GM12878 (cell line): ENCODE results near the gene MOB2. TPM values are rescaled to one million over a fixed set of nuclear protein-coding genes. Genes with fewer than 3 reads are reported as not detected.

Source experiments
- ATAC-seq: fragments of 200-7000 bp; cut with Tn5 transposase; 3 replicates; pipeline ENCODE4 v1.9.1; 2020; ENCODE audit warnings: mild to moderate bottlenecking, moderate library complexity
- BruUV-seq: library from RNA; stranded (reverse); fragments of 400-500 nt; replicated peaks from 2 replicates; lab custom pipeline; 2021; lab: Mats Ljungman, UMichigan
- CTCF ChIA-PET: fragments of 300-600 bp; sonication (Branson Sonifier 250); formaldehyde crosslinking; extraction: SDS; loops from one replicate; lab custom pipeline; 2021; ENCODE audit warnings: inconsistent platforms; lab: Yijun Ruan, JAX
- POLR2A ChIA-PET: fragments of 350-600 bp; formaldehyde crosslinking; extraction: SDS; loops from one replicate; lab custom pipeline; 2021; ENCODE audit warnings: inconsistent platforms; lab: Charles Lee
- RAD21 ChIA-PET: fragments of 300-600 bp; sonication (Branson Sonifier 250); formaldehyde crosslinking; loops from one replicate; lab custom pipeline; 2023; ENCODE audit warnings: antibody characterized with exemption; ENCODE audit not compliant: unreplicated experiment; lab: Charles Lee
- SMC1A ChIA-PET: fragments of 300-600 bp; sonication (Branson Sonifier 250); formaldehyde crosslinking; loops from one replicate; lab custom pipeline; 2023; ENCODE audit not compliant: unreplicated experiment, uncharacterized antibody; lab: Charles Lee
- DNase-seq: peaks from one replicate; pipeline ENCODE4 v3.0.0-alpha.2; 2011; ENCODE audit warnings: low read depth, low spot score
- FAIRE-seq: peaks from 3 replicates; lab custom pipeline; 2011; peaks lifted over from hg19 to GRCh38; lab: Jason Lieb, UNC
- H2AFZ ChIP-seq: 2 replicates; pipeline ENCODE4 v1.6.0; 2011; ENCODE audit warnings: low read depth, low read length, control low read depth; ENCODE audit not compliant: control insufficient read depth
- H3K27ac ChIP-seq: 2 replicates; pipeline ENCODE4 v1.5.1; 2011; ENCODE audit warnings: control low read depth; ENCODE audit not compliant: control insufficient read depth, insufficient read depth
- H3K27me3 ChIP-seq, 2 experiments: replicated peaks in 1 of 2; 2 replicates each; pipeline versions ENCODE4 v1.6.0 to v1.6.1; 2011; ENCODE audit warnings: low read length in 1 of 2; ENCODE audit not compliant: control insufficient read depth in 2 of 2, insufficient read depth in 2 of 2
- H3K36me3 ChIP-seq, 2 experiments: 2 replicates each; pipeline ENCODE4 v1.5.1; 2011; ENCODE audit warnings: low read length in 1 of 2; ENCODE audit not compliant: control insufficient read depth in 2 of 2, insufficient read depth in 2 of 2
- H3K4me1 ChIP-seq: 2 replicates; pipeline ENCODE4 v1.6.1; 2011; ENCODE audit warnings: mild to moderate bottlenecking, low read length, moderate library complexity, mixed read lengths; ENCODE audit not compliant: control insufficient read depth, insufficient read depth
- H3K4me2 ChIP-seq: 2 replicates; pipeline ENCODE4 v1.6.0; 2011; ENCODE audit warnings: control low read depth; ENCODE audit not compliant: control insufficient read depth, insufficient read depth
- H3K4me3 ChIP-seq: fragments of 200-600 bp; sonication (generic); 2 replicates; pipeline ENCODE4 v1.5.1; 2016
- H3K79me2 ChIP-seq: 2 replicates; pipeline ENCODE4 v1.6.0; 2011; ENCODE audit warnings: low read length; ENCODE audit not compliant: control insufficient read depth, insufficient read depth
- H3K9ac ChIP-seq: 2 replicates; pipeline ENCODE4 v1.8.0; 2011; ENCODE audit warnings: low read length, control low read depth, mixed read lengths; ENCODE audit not compliant: control insufficient read depth, insufficient read depth
- H3K9me3 ChIP-seq: replicated peaks from 3 replicates; pipeline ENCODE4 v1.5.1; 2011; ENCODE audit warnings: mild to moderate bottlenecking, low read length; ENCODE audit not compliant: control insufficient read depth, insufficient read depth
- H4K20me1 ChIP-seq: 2 replicates; pipeline ENCODE4 v1.6.0; 2011; ENCODE audit not compliant: control insufficient read depth, insufficient read depth
- BMI1 ChIP-seq: fragments of 450-650 bp; IDR thresholded peaks from 2 replicates; pipeline ENCODE4 v1.6.1; 2016; ENCODE audit warnings: mild to moderate bottlenecking, moderate library complexity, borderline replicate concordance
- CREM ChIP-seq: IDR thresholded peaks from 2 replicates; pipeline ENCODE4 v1.6.1; 2014; ENCODE audit warnings: antibody characterized with exemption, low read depth
- ESRRA ChIP-seq: IDR thresholded peaks from 2 replicates; pipeline ENCODE4 v1.6.1; 2012; ENCODE audit warnings: mild to moderate bottlenecking, low read length, improper control_type of control experiment
- HDAC6 ChIP-seq: fragments of 200-600 bp; sonication (generic); IDR thresholded peaks from one replicate; pipeline ENCODE4 v1.8.0; 2017; ENCODE audit warnings: antibody characterized with exemption; ENCODE audit not compliant: unreplicated experiment
- KLF5 ChIP-seq: fragments of 450-650 bp; IDR thresholded peaks from 2 replicates; pipeline ENCODE4 v1.6.1; 2014; ENCODE audit warnings: mild to moderate bottlenecking; ENCODE audit not compliant: partially characterized antibody
- NBN ChIP-seq: fragments of 450-650 bp; IDR thresholded peaks from 2 replicates; pipeline ENCODE4 v1.6.1; 2016
- NFYB ChIP-seq: IDR thresholded peaks from 2 replicates; pipeline ENCODE4 v1.6.1; 2011; ENCODE audit warnings: low read depth, mild to moderate bottlenecking, low read length, improper control_type of control experiment, moderate library complexity; ENCODE audit not compliant: insufficient read depth
- NR2C2 ChIP-seq: IDR thresholded peaks from 2 replicates; pipeline ENCODE4 v1.6.1; 2011; ENCODE audit warnings: borderline replicate concordance, low read depth; ENCODE audit not compliant: control insufficient read depth, insufficient read length
- NRF1 ChIP-seq: conservative IDR thresholded peaks from 2 replicates; pipeline ENCODE4 v1.6.1; 2011; ENCODE audit warnings: mild to moderate bottlenecking, low read depth, low read length, improper control_type of control experiment
- SIX5 ChIP-seq: IDR thresholded peaks from 2 replicates; pipeline ENCODE4 v1.6.1; 2011; ENCODE audit warnings: mild to moderate bottlenecking, low read depth, low read length, moderate library complexity; ENCODE audit not compliant: severe bottlenecking
- WGBS: methylation state at CpG from one replicate; pipeline ENCODE4 v1.1.6; 2016; ENCODE audit warnings: low lambda C conversion rate; ENCODE audit not compliant: insufficient replicate concordance, insufficient coverage; ENCODE audit errors: missing lambda C conversion rate; 5-methylcytosine and 5-hydroxymethylcytosine counted together
- in situ Hi-C: fragments of 300-500 bp; cut with MboI; formaldehyde crosslinking; loops from 9 replicates; pipeline ENCODE4 v1.14.3; 2018; ENCODE audit warnings: mixed read lengths
- intact Hi-C: fragments of 100-400 bp; cut with micrococcal nuclease; formaldehyde crosslinking; loops from one replicate; pipeline ENCODE4 v1.14.2; 2022; ENCODE audit not compliant: unreplicated experiment
- polyA plus RNA-seq, 11 experiments: library from polyadenylated mRNA; depleted of rRNA in 4 of 11; unstranded in 6 of 11; stranded (reverse) in 5 of 11; fragments of >200 nt; fragmentation: Nextera tagmentation in 4 of 11; fragmentation: Illumina TruSeq in 1 of 11; extraction: Ambion mirVana in 4 of 11; extraction: Trizol in 1 of 11; gene quantifications; 1 replicate in 1 of 11; 2 replicates in 10 of 11; pipeline versions ENCODE4 v1.2.1 to v1.2.3, GENCODE V29; 2011 to 2016; ENCODE audit warnings: inconsistent platforms in 2 of 11, missing spikeins in 2 of 11, low read depth in 1 of 11
- total RNA-seq, 4 experiments: library from RNA; depleted of rRNA in 3 of 4; stranded (reverse); fragments of >200 nt in 3 of 4; fragmentation: Illumina TruSeq in 1 of 4; extraction: Trizol in 1 of 4; gene quantifications; 2 replicates each; pipeline versions ENCODE4 v1.2.1 to v1.2.3, GENCODE V29; 2013 to 2021
- TF ChIP-seq, protein P1 (sequence below): fragments of 450-650 bp; IDR thresholded peaks from 2 replicates; pipeline ENCODE4 v1.6.1; 2017; ENCODE audit warnings: antibody characterized with exemption, mild to moderate bottlenecking, moderate library complexity

MOB2 gene
- total and polyA plus RNA-seq, 10 of the 15 experiments (the other 5 are each of a cell fraction or from before 2014, with no cell fraction given), result 0.10 to 34.6 (median 15.5) TPM

DNA sequence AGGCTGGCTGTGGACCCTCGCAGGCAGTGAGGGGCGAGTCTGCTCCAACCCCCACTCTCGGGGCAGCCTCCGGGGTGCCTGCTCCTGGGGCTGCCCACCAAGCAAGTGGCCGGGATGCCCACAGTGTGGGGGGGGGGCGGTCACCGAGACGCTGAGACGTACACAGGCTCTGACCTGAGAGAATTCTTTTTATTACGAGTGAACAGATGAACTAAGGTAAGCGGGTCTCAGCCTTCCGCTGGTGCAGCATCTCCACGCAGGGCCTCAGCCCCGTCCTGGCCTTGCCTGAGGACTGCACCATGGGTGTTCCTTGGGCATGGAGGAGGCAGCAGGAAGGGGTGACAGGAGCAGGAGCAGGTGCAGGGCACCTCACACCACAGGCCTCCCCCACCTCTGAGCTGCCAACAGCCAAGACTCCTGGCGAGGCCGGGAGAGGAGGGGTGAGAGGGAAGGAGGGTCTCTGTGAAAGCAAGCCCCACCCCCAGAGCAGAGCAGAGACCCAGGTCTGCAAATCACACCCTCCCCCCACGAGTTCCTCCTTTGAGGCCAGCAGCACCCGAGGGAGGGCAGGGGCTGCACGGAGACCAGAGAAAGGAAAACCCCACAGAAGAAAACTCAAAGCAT is 17.2 kb downstream of the MOB2 start:
- in situ Hi-C loops (no loop called here), intact Hi-C loops (no loop called here)
- DNase-seq (no peak), FAIRE-seq (no peak), ATAC-seq (no peak)
- H3K9me3 ChIP-seq, result no peaks in the 10 kb centered on the region; the same call in 2 of the 3 replicates
- H3K4me2 ChIP-seq, result no peak overlapping the region
- H3K4me1 ChIP-seq, result no peaks in the 10 kb centered on the region
- peaks cover 0 to 3% of the 10 kb centered on the region in 2 experiments; a peak in 2 of 4 replicates for H3K36me3 ChIP-seq
- H3K27me3 ChIP-seq, result no peaks in the 10 kb centered on the region
- no peak overlapping the region for H3K27ac ChIP-seq
- ChIA-PET CTCF (no interaction called here), RAD21 (no interaction called here), SMC1A (no interaction called here), POLR2A (no interaction called here)
- no peaks in the 10 kb centered on the region for H3K79me2 ChIP-seq
- no TSS peak for BruUV-seq
- no peak overlapping the region for H3K4me3 ChIP-seq
- 79% methylated on average over 19 of the region's 19 CpGs for WGBS
- H4K20me1 ChIP-seq, result no peaks in the 10 kb centered on the region
- no peak for TF ChIP-seq ESRRA
- no peak for TF ChIP-seq CREM
- no peak overlapping the region for H3K9ac ChIP-seq
- H2AFZ ChIP-seq, result no peak overlapping the region

DNA sequence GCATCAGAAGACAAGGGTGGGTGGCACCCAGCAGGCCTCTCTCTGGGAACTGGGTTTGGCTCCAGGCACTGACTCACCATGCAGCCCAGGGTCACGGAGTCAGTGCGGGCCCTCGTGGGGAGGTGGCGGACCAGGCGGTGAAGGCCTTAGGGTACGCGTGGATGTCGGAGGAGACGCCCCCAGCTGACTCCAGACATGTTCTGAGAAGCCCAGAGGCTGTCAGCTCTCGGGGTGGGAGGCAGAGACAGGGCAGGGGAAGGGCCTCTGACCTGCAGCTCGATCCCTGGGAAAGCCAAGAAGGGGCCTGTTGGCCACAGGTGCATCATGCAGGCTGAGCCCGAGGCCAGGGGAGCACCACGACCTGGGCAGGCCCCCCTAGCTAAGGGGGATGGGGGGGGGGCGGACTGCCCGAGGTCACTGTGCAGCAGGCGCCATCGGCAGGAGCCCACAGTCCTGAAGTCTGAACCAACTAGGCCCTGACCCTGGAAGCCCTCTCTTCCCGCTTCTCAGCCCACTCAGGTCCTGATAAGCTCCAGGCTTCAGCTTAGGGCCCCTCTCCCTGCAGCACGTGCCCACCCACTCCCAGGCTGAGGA is 18.0 kb downstream of the MOB2 start:
- CTCF ChIA-PET, result no interaction called here

More for the DNA sequence above, 18.0 kb downstream of the MOB2 start:
- ChIA-PET SMC1A (no interaction called here), RAD21 (no interaction called here), POLR2A (no interaction called here)
- DNase-seq, result no peak
- in situ Hi-C loops (no loop called here), intact Hi-C loops (no loop called here)
- no peaks in the 10 kb centered on the region for H3K79me2 ChIP-seq
- peaks cover 0 to 3% of the 10 kb centered on the region in 2 experiments; a peak in 2 of 4 replicates for H3K36me3 ChIP-seq
- no peak overlapping the region for H3K9ac ChIP-seq
- H4K20me1 ChIP-seq, result no peaks in the 10 kb centered on the region
- FAIRE-seq, result no peak
- H3K9me3 ChIP-seq, result no peaks in the 10 kb centered on the region; the same call in 2 of the 3 replicates
- no peaks in the 10 kb centered on the region for H3K4me1 ChIP-seq
- H3K4me2 ChIP-seq, result no peak overlapping the region
- no TSS peak for BruUV-seq
- ATAC-seq, result no peak
- no peak overlapping the region for H3K4me3 ChIP-seq
- no peak overlapping the region for H3K27ac ChIP-seq
- no peak for TF ChIP-seq SIX5
- no peak for TF ChIP-seq KLF5
- no peak for TF ChIP-seq NRF1
- no peak for TF ChIP-seq NBN
- TF ChIP-seq HDAC6, result no peak
- no peak for TF ChIP-seq BMI1
- TF ChIP-seq, protein P1, sequence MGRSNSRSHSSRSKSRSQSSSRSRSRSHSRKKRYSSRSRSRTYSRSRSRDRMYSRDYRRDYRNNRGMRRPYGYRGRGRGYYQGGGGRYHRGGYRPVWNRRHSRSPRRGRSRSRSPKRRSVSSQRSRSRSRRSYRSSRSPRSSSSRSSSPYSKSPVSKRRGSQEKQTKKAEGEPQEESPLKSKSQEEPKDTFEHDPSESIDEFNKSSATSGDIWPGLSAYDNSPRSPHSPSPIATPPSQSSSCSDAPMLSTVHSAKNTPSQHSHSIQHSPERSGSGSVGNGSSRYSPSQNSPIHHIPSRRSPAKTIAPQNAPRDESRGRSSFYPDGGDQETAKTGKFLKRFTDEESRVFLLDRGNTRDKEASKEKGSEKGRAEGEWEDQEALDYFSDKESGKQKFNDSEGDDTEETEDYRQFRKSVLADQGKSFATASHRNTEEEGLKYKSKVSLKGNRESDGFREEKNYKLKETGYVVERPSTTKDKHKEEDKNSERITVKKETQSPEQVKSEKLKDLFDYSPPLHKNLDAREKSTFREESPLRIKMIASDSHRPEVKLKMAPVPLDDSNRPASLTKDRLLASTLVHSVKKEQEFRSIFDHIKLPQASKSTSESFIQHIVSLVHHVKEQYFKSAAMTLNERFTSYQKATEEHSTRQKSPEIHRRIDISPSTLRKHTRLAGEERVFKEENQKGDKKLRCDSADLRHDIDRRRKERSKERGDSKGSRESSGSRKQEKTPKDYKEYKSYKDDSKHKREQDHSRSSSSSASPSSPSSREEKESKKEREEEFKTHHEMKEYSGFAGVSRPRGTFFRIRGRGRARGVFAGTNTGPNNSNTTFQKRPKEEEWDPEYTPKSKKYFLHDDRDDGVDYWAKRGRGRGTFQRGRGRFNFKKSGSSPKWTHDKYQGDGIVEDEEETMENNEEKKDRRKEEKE, result no peak
- TF ChIP-seq NR2C2, result no peak
- TF ChIP-seq NFYB, result no peak
- TF ChIP-seq, all 136 proteins: peak for 0
- Histone ChIP-seq H3K27me3 (no peaks in the 10 kb centered on the region), H2AFZ (no peak overlapping the region)
- 84% methylated on average over 18 of the region's 19 CpGs for WGBS
